Measurements from ENCODE around the gene PRPF18.
A peak's percentile ranks its signal among the peaks of the same experiment; 100 is the strongest.

PRPF18 gene

DNA sequence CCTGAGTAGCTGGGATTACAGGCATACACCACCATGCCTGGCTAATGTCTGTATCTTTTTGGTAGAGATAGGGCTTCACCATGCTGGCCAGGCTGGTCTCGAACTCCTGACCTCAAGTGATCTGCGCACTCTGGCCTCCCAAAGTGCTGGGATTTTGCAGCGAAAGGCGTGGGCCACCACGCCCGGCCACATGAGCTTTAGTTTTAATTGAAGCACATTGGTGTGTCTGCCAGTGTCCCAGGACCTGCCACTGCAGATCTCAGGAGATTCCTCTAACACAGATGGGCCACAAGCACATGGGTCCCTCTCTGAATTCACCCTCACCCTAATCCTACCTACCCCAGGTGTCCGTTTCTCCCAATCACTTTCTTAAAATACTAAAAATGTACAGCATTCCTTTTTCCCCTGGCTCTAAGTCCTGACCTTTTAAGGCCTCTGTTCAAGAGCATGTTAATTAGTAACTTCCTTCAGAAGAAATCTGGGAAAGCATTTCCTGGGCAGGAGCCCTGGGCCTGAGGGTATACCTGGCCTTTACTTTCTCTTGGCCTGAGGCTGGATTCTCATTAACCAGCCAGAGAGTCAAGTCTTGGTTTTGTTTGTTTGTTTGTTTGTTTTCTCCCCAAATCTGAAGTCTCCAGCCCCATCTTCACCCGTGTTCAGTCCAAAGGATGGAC lies 82.6 kb downstream of the PRPF18 start:
- no peak for DNase-seq

- DNase-seq, result no peak
Measured at GRCh38 chr10:13669901-13670300, 83.1 kb downstream of the PRPF18 start.

DNA sequence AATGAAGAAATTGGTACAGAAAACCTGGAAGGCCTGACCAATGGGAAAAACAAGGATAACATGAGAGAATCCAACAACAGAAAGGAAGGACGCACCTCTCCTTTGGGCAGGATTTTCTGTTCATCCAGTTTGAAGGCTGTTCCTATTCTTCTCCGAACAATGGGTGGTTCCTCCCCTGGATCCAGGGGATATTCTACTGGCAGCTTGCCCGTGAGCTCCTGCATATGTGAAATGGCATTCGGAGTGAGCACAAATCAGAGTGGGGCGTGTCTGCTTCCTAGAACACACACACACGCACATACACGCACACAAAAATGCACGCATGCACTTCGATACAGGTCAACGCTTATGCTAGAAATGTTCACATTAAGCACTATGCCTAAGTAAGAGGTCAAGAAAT lies 83.5 kb downstream of the PRPF18 start:
- DNase-seq, result no peak

GRCh38 chr10:13671904-13672303 lies 85.1 kb downstream of the PRPF18 start:
- DNase-seq, result peak; percentile 22

- DNase-seq, result peak; percentile 47
Measured at GRCh38 chr10:13672548-13672947, 85.8 kb downstream of the PRPF18 start.

DNA sequence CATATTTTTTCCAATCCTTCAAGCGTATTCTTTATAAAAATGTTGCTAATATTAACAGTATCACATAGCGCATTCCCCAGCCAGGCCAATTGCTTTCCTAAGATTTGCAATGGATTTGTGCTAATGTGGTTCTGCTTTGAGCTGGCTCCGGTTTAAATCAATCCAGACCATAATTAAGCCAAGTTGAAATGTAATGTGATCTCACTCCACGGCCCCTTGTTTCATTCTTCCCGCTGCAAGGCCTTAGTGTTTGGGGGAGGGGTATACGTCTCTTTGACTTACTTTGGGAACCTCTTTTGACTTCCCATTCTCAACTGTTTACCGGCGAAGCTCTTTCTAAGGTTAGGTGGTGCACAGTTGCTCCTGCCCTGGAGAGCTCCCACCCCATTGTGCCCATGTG lies 86.4 kb downstream of the PRPF18 start:
- DNase-seq, result peak; percentile 49

- DNase-seq, result no peak
Measured at GRCh38 chr10:13674645-13675588, 88.2 kb downstream of the PRPF18 start.

DNA sequence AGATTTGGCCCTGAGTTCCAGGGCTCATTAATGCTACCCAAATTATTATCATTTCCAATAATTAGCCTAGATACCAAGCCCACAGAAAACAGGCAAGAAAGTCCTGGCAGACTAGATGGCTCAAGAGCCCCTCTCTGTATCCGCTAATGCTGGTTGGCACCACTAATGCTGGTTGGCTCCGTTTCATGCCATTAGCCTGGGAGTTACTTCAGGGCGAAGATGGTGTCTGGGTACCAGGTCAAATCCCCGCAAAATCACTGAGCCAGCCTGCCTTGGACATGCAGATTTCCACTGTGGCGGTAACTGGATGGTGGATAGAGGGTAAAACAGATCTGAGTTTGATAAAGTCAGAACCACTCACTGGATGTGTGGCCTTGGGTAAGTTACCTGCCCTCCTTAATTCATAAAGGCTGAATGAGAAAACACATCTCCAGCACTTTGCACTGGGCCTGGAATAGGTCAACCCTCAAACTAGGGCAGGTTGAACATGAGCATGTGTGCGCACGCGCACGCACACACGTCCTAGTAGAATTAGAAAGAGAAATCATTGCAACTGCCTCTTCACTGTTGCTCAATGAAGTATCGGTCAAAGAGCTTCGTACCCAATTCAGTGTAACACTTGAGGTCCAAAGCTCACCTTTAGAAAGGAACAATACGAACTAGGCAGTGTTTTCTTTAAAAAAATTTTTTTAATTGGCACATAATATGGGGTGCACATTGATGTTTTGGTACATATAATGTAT lies 91.5 kb downstream of the PRPF18 start:
- no peak for DNase-seq
